IMR-90 (cell line): ENCODE results near the gene DNASE1. TPM values are rescaled to one million over a fixed set of nuclear protein-coding genes. Genes with fewer than 3 reads are reported as not detected.

Source experiments
- ATAC-seq: fragments of 200-7000 bp; cut with Tn5 transposase; 2 replicates; pipeline ENCODE4 v1.9.1; 2020; ENCODE audit warnings: low read depth, mild to moderate bottlenecking, moderate library complexity
- BruUV-seq: library from RNA; stranded (reverse); fragments of 400-500 nt; replicated peaks from 2 replicates; lab custom pipeline; 2021; lab: Mats Ljungman, UMichigan
- CTCF ChIA-PET: fragments of 300-600 bp; formaldehyde crosslinking; extraction: SDS; loops from one replicate; lab custom pipeline; 2021; ENCODE audit warnings: antibody characterized with exemption; lab: Yijun Ruan, JAX
- POLR2A ChIA-PET: fragments of 300-600 bp; sonication (Branson Sonifier 250); formaldehyde crosslinking; loops from one replicate; lab custom pipeline; 2022; ENCODE audit warnings: antibody characterized with exemption; ENCODE audit not compliant: unreplicated experiment; lab: Charles Lee
- DNase-seq: peaks from one replicate; pipeline ENCODE4 v3.0.0; 2013
- H2AFZ ChIP-seq: replicated peaks from 2 replicates; pipeline ENCODE3; 2013; ENCODE audit warnings: low read length, mild to moderate bottlenecking; ENCODE audit not compliant: poor library complexity
- H2AK5ac ChIP-seq: 2 replicates; pipeline ENCODE4 v1.6.1; 2013; ENCODE audit warnings: low read depth, low read length, inconsistent platforms
- H2AK9ac ChIP-seq: replicated peaks from 2 replicates; pipeline ENCODE3; 2013; ENCODE audit warnings: mild to moderate bottlenecking, low read depth, low read length, moderate library complexity; ENCODE audit not compliant: poor library complexity
- H2BK120ac ChIP-seq: 2 replicates; pipeline ENCODE4 v1.6.1; 2013; ENCODE audit warnings: low read depth, low read length, inconsistent platforms
- H2BK15ac ChIP-seq: 3 replicates; pipeline ENCODE4 v1.6.1; 2013; ENCODE audit warnings: low read depth, low read length, inconsistent platforms
- H2BK20ac ChIP-seq: 2 replicates; pipeline ENCODE4 v1.6.1; 2013; ENCODE audit warnings: low read depth, mild to moderate bottlenecking, inconsistent platforms, low read length, moderate library complexity
- H2BK5ac ChIP-seq: 2 replicates; pipeline ENCODE4 v1.6.1; 2013; ENCODE audit warnings: mild to moderate bottlenecking, low read depth, low read length, inconsistent platforms; ENCODE audit not compliant: poor library complexity, severe bottlenecking
- H3K14ac ChIP-seq: replicated peaks from 2 replicates; pipeline ENCODE4 v1.6.1; 2013; ENCODE audit warnings: low read depth, low read length, inconsistent platforms
- H3K18ac ChIP-seq: 2 replicates; pipeline ENCODE4 v1.6.1; 2013; ENCODE audit warnings: low read depth, low read length, control low read depth
- H3K23ac ChIP-seq: 2 replicates; pipeline ENCODE4 v1.6.1; 2013; ENCODE audit warnings: low read depth, low read length, inconsistent platforms
- H3K27ac ChIP-seq: 2 replicates; pipeline ENCODE4 v1.5.1; 2013; ENCODE audit warnings: mild to moderate bottlenecking, control low read depth, low read length; ENCODE audit not compliant: insufficient read depth
- H3K27me3 ChIP-seq: 2 replicates; pipeline ENCODE4 v1.6.1; 2013; ENCODE audit warnings: low read length; ENCODE audit not compliant: control insufficient read depth, insufficient read depth
- H3K36me3 ChIP-seq: 2 replicates; pipeline ENCODE4 v1.6.1; 2013; ENCODE audit warnings: low read length, mixed read lengths; ENCODE audit not compliant: control insufficient read depth, insufficient read depth
- H3K4ac ChIP-seq: 2 replicates; pipeline ENCODE4 v1.6.1; 2013; ENCODE audit warnings: low read depth, low read length, inconsistent platforms
- H3K4me1 ChIP-seq: 2 replicates; pipeline ENCODE4 v1.6.1; 2013; ENCODE audit warnings: low read length, mixed read lengths; ENCODE audit not compliant: control insufficient read depth, insufficient read depth
- H3K4me2 ChIP-seq: 2 replicates; pipeline ENCODE4 v1.6.1; 2013; ENCODE audit warnings: low read depth, mild to moderate bottlenecking, control low read depth, low read length, moderate library complexity
- H3K4me3 ChIP-seq: 2 replicates; pipeline ENCODE4 v1.5.1; 2013; ENCODE audit warnings: low read depth, mild to moderate bottlenecking, control low read depth, low read length, moderate library complexity; ENCODE audit not compliant: insufficient read depth
- H3K56ac ChIP-seq: 2 replicates; pipeline ENCODE4 v1.6.1; 2013; ENCODE audit warnings: low read length, inconsistent platforms; ENCODE audit not compliant: insufficient read depth; ENCODE audit errors: extremely low read depth
- H3K79me1 ChIP-seq, 2 experiments: 2 replicates each; pipeline ENCODE4 v1.6.1; 2013; ENCODE audit warnings: low read length in 2 of 2, inconsistent platforms in 1 of 2, low read depth in 1 of 2
- H3K9ac ChIP-seq: 2 replicates; pipeline ENCODE4 v1.6.1; 2013; ENCODE audit warnings: low read depth, low read length, control low read depth
- H3K9me1 ChIP-seq: 2 replicates; pipeline ENCODE4 v1.6.1; 2013; ENCODE audit warnings: low read length, inconsistent platforms; ENCODE audit not compliant: insufficient read depth
- H3K9me3 ChIP-seq: 2 replicates; pipeline ENCODE4 v1.6.1; 2013; ENCODE audit warnings: low read length; ENCODE audit not compliant: control insufficient read depth, insufficient read depth
- H4K20me1 ChIP-seq: 2 replicates; pipeline ENCODE4 v1.6.1; 2013; ENCODE audit warnings: low read length, inconsistent platforms; ENCODE audit not compliant: insufficient read depth
- H4K5ac ChIP-seq: 2 replicates; pipeline ENCODE4 v1.6.1; 2013; ENCODE audit warnings: mild to moderate bottlenecking, low read depth, low read length, control low read depth
- H4K8ac ChIP-seq, 2 experiments: 2 replicates each; pipeline ENCODE4 v1.6.1; 2013; ENCODE audit warnings: low read depth in 2 of 2, low read length in 2 of 2, control low read depth in 1 of 2, inconsistent platforms in 1 of 2
- H4K91ac ChIP-seq: 2 replicates; pipeline ENCODE4 v1.6.1; 2013; ENCODE audit warnings: low read depth, low read length, inconsistent platforms; ENCODE audit not compliant: insufficient read depth
- BHLHE40 ChIP-seq: fragments of 150-350 bp; IDR thresholded peaks from 2 replicates; pipeline ENCODE4 v1.6.1; 2016; ENCODE audit warnings: mild to moderate bottlenecking, low read depth, low read length
- ELK1 ChIP-seq: fragments of 150-350 bp; IDR thresholded peaks from 2 replicates; pipeline ENCODE4 v1.6.1; 2016; ENCODE audit warnings: low read depth, mild to moderate bottlenecking, low read length, moderate library complexity, borderline replicate concordance
- FOS ChIP-seq: fragments of 150-350 bp; IDR thresholded peaks from 2 replicates; pipeline ENCODE4 v1.6.1; 2016; ENCODE audit warnings: low read depth, low read length
- MAFK ChIP-seq: IDR thresholded peaks from 2 replicates; pipeline ENCODE4 v1.6.1; 2012; ENCODE audit warnings: low read depth, low read length, improper control_type of control experiment
- MAZ ChIP-seq: IDR thresholded peaks from 2 replicates; pipeline ENCODE4 v1.6.1; 2012; ENCODE audit warnings: low read depth, mild to moderate bottlenecking, low read length, improper control_type of control experiment, moderate library complexity, borderline replicate concordance
- NFE2L2 ChIP-seq: fragments of 150-350 bp; IDR thresholded peaks from 2 replicates; pipeline ENCODE4 v1.6.1; 2016; ENCODE audit warnings: low read depth, mild to moderate bottlenecking, low read length
- POLR2A ChIP-seq: IDR thresholded peaks from 2 replicates; pipeline ENCODE4 v1.6.1; 2012; ENCODE audit warnings: mild to moderate bottlenecking, low read depth, low read length
- RCOR1 ChIP-seq: IDR thresholded peaks from 2 replicates; pipeline ENCODE4 v1.6.1; 2012; ENCODE audit warnings: mild to moderate bottlenecking, low read length, improper control_type of control experiment; ENCODE audit not compliant: insufficient replicate concordance
- RFX5 ChIP-seq: IDR thresholded peaks from 2 replicates; pipeline ENCODE4 v1.8.0; 2012; ENCODE audit warnings: low read depth, mild to moderate bottlenecking, low read length, moderate library complexity
- SMC3 ChIP-seq: fragments of 150-350 bp; IDR thresholded peaks from 2 replicates; pipeline ENCODE4 v1.6.1; 2016; ENCODE audit warnings: low read depth, mild to moderate bottlenecking, antibody characterized with exemption, low read length, moderate library complexity
- USF2 ChIP-seq: fragments of 150-350 bp; IDR thresholded peaks from 2 replicates; pipeline ENCODE4 v1.6.1; 2017; ENCODE audit warnings: mild to moderate bottlenecking, antibody characterized with exemption, low read length, low read depth
- WGBS, 2 experiments: methylation state at CpG; one replicate each; pipeline versions ENCODE4 v1.1.5 to v1.1.7; 2013; ENCODE audit warnings: missing lambda C conversion rate in 2 of 2; ENCODE audit not compliant: insufficient read length in 1 of 2; ENCODE audit errors: extremely low coverage in 2 of 2; 5-methylcytosine and 5-hydroxymethylcytosine counted together
- dilution Hi-C: fragments of 300-500 bp; cut with HindIII; formaldehyde crosslinking; loops from one replicate; pipeline ENCODE4 v1.14.3; 2018; ENCODE audit warnings: low sequenced_read_pairs; ENCODE audit not compliant: unreplicated experiment
- in situ Hi-C: fragments of 300-500 bp; cut with MboI; formaldehyde crosslinking; loops from 3 replicates; pipeline ENCODE4 v1.14.3; 2019; ENCODE audit warnings: low sequenced_read_pairs, inconsistent platforms, mixed read lengths
- intact Hi-C: fragments of 100-400 bp; cut with micrococcal nuclease; formaldehyde crosslinking; loops from 2 replicates; pipeline ENCODE4 v1.10.0; 2022
- polyA plus RNA-seq, 3 experiments: library from polyadenylated mRNA; depleted of rRNA; stranded (reverse); fragments of >200 nt; gene quantifications; 2 replicates each; pipeline ENCODE4 v1.2.3, GENCODE V29; 2012; ENCODE audit warnings: low replicate concordance in 1 of 3
- total RNA-seq: library from RNA; depleted of rRNA; stranded (reverse); fragments of >200 nt; gene quantifications from 2 replicates; pipeline ENCODE4 v1.2.3, GENCODE V29; 2012

The DNASE1 gene
- total and polyA plus RNA-seq, 2 of the 4 experiments (the other 2 are of a cell fraction), result 5.4 to 15.9 TPM

- no peak overlapping the region for H3K4me3 ChIP-seq
- peaks cover 9% of the 10 kb centered on the region; the same call in 1 of the 2 replicates for H3K36me3 ChIP-seq
- no peak overlapping the region for H3K4me2 ChIP-seq
- H2BK20ac ChIP-seq, result no peak overlapping the region
- H3K14ac ChIP-seq, result no peak overlapping the region
- peaks cover 25 to 36% of the 10 kb centered on the region in 2 experiments for H3K79me1 ChIP-seq
- no peak overlapping the region for H3K9ac ChIP-seq
- no peak overlapping the region for H2BK15ac ChIP-seq
- no peak overlapping the region for H3K23ac ChIP-seq
- DNase-seq (no peak), ATAC-seq (no peak)
- H2AK9ac ChIP-seq, result no peak overlapping the region
- no peak overlapping the region for H3K56ac ChIP-seq
- no peak overlapping the region for H3K4ac ChIP-seq
- ChIA-PET POLR2A (no interaction called here), CTCF (no interaction called here)
- WGBS, 2 experiments, result 73% methylated on average over 2 of the region's 5 CpGs; no CpG with 5 or more reads in 1 of the 2 experiments
- no peak overlapping the region for H4K8ac ChIP-seq
- no peak overlapping the region for H2AFZ ChIP-seq
- no peak overlapping the region for H2BK5ac ChIP-seq
- H3K9me3 ChIP-seq, result no peaks in the 10 kb centered on the region
- in situ Hi-C loops, result no loop called here
- no peak overlapping the region for H4K5ac ChIP-seq
- dilution Hi-C loops, result no loop called here
- no peak overlapping the region for H2BK120ac ChIP-seq
- intact Hi-C loops, result loop anchor here (2.0 kb wide), 1 partner anchor 81 kb away; no protein-coding TSS in a partner anchor
- H3K27me3 ChIP-seq, result no peaks in the 10 kb centered on the region
- H3K27ac ChIP-seq, result no peak overlapping the region
- no peak for TF ChIP-seq NFE2L2
- no peak for TF ChIP-seq ELK1
- TF ChIP-seq RFX5, result no peak
- no peak for TF ChIP-seq SMC3
- no peak for TF ChIP-seq BHLHE40
- TF ChIP-seq POLR2A, result no peak
- TF ChIP-seq USF2, result no peak
- TF ChIP-seq MAZ, result no peak
- no peak for TF ChIP-seq FOS
- no peak for TF ChIP-seq RCOR1
- no peak for TF ChIP-seq MAFK
- H4K20me1 ChIP-seq, result no peaks in the 10 kb centered on the region
- no peak overlapping the region for H4K91ac ChIP-seq
- no peak overlapping the region for H2AK5ac ChIP-seq
- H3K9me1 ChIP-seq, result peaks cover 8% of the 10 kb centered on the region
- H3K4me1 ChIP-seq, result peaks cover 5% of the 10 kb centered on the region
- no peak overlapping the region for H3K18ac ChIP-seq
- BruUV-seq, result no TSS peak
Measured at GRCh38 chr16:3608069-3608468, 46.4 kb upstream of the DNASE1 start.
